H1 (cell line): ENCODE data around the gene YAP1. TPM values are rescaled to one million over a fixed set of nuclear protein-coding genes. Genes with fewer than 3 reads are reported as not detected.

ENCODE experiments used
- CTCF ChIA-PET: fragments of 300-600 bp; sonication (Branson Sonifier 250); formaldehyde crosslinking; loops from one replicate; lab custom pipeline; 2021; ENCODE audit not compliant: partially characterized antibody; lab: Charles Lee
- POLR2A ChIA-PET: fragments of 300-600 bp; sonication (Branson Sonifier 250); formaldehyde crosslinking; loops from one replicate; lab custom pipeline; 2021; ENCODE audit warnings: inconsistent platforms; ENCODE audit not compliant: partially characterized antibody; lab: Charles Lee
- DNase-seq, 2 experiments: peaks; one replicate each; pipeline versions ENCODE4 v3.0.0 to v3.0.0-alpha.2; 2010 to 2022; ENCODE audit warnings: low spot score in 2 of 2, low read depth in 1 of 2, mixed read lengths in 1 of 2
- FAIRE-seq: peaks from 2 replicates; lab custom pipeline; 2011; peaks lifted over from hg19 to GRCh38; lab: Jason Lieb, UNC
- H2AFZ ChIP-seq: 2 replicates; pipeline ENCODE4 v1.8.1; 2012; ENCODE audit warnings: low read length, inconsistent platforms
- H2AK5ac ChIP-seq: 2 replicates; pipeline ENCODE4 v1.6.1; 2013; ENCODE audit warnings: low read depth, low read length
- H2BK120ac ChIP-seq: replicated peaks from 2 replicates; pipeline ENCODE3; 2013; ENCODE audit warnings: low read depth, low read length, inconsistent platforms
- H2BK12ac ChIP-seq: 2 replicates; pipeline ENCODE4 v1.6.1; 2013; ENCODE audit warnings: low read depth, low read length
- H2BK15ac ChIP-seq: 2 replicates; pipeline ENCODE4 v1.6.1; 2013; ENCODE audit warnings: low read length
- H2BK20ac ChIP-seq: 2 replicates; pipeline ENCODE4 v1.6.1; 2013; ENCODE audit warnings: low read length
- H2BK5ac ChIP-seq: 2 replicates; pipeline ENCODE4 v1.6.1; 2013; ENCODE audit warnings: low read depth, low read length
- H3K14ac ChIP-seq: 2 replicates; pipeline ENCODE4 v1.6.1; 2013; ENCODE audit warnings: inconsistent platforms; ENCODE audit not compliant: insufficient read length
- H3K18ac ChIP-seq: 2 replicates; pipeline ENCODE4 v1.6.1; 2013; ENCODE audit warnings: low read length; ENCODE audit errors: extremely low read depth
- H3K23ac ChIP-seq: 2 replicates; pipeline ENCODE4 v1.6.1; 2013; ENCODE audit warnings: inconsistent platforms; ENCODE audit not compliant: insufficient read length
- H3K23me2 ChIP-seq: 2 replicates; pipeline ENCODE4 v1.6.1; 2013; ENCODE audit warnings: low read depth, low read length
- H3K27ac ChIP-seq: 2 replicates; pipeline ENCODE4 v1.6.1; 2011; ENCODE audit warnings: low read depth, low read length, inconsistent platforms
- H3K27me3 ChIP-seq, 4 experiments: replicated peaks in 1 of 4; 1 replicate in 1 of 4; 2 replicates in 3 of 4; pipeline versions ENCODE4 v1.6.1 to v1.8.1; 2011 to 2013; ENCODE audit warnings: low read length in 3 of 4, mild to moderate bottlenecking in 3 of 4, inconsistent platforms in 2 of 4, mixed read lengths in 2 of 4, moderate library complexity in 1 of 4; ENCODE audit not compliant: control insufficient read depth in 3 of 4, insufficient read depth in 3 of 4; ENCODE audit errors: extremely low read depth in 1 of 4
- H3K36me3 ChIP-seq, 4 experiments: 2 replicates each; pipeline versions ENCODE4 v1.6.1 to v1.8.1; 2011 to 2013; ENCODE audit warnings: mild to moderate bottlenecking in 4 of 4, low read length in 3 of 4, moderate library complexity in 2 of 4, control low read depth in 1 of 4, inconsistent platforms in 1 of 4; ENCODE audit not compliant: insufficient read depth in 4 of 4, control insufficient read depth in 2 of 4
- H3K4ac ChIP-seq: replicated peaks from 2 replicates; pipeline ENCODE3; 2013; ENCODE audit warnings: low read length, low read depth, mixed read lengths, inconsistent platforms; ENCODE audit not compliant: insufficient read length
- H3K4me1 ChIP-seq, 4 experiments: replicated peaks in 1 of 4; 1 replicate in 1 of 4; 2 replicates in 3 of 4; pipeline versions ENCODE4 v1.6.1 to v1.8.1; 2011 to 2013; ENCODE audit warnings: low read length in 3 of 4, inconsistent platforms in 2 of 4, mixed read lengths in 1 of 4; ENCODE audit not compliant: insufficient read depth in 4 of 4, control insufficient read depth in 3 of 4
- H3K4me2 ChIP-seq, 2 experiments: 2 replicates each; pipeline versions ENCODE4 v1.6.1 to v1.8.1; 2011 to 2013; ENCODE audit warnings: low read depth in 2 of 2, low read length in 2 of 2, control low read depth in 1 of 2, inconsistent platforms in 1 of 2, mild to moderate bottlenecking in 1 of 2; ENCODE audit not compliant: insufficient read depth in 1 of 2
- H3K4me3 ChIP-seq, 4 experiments: fragments of 200-600, 300-600 bp in 1 of 4; sonication (generic), shearing (Covaris generic), sonication (Bioruptor Twin) in 1 of 4; 2 replicates each; pipeline versions ENCODE4 v1.5.1 to v1.8.1; 2011 to 2016; ENCODE audit warnings: low read length in 4 of 4, low read depth in 3 of 4, control low read depth in 2 of 4, inconsistent platforms in 2 of 4, mild to moderate bottlenecking in 2 of 4, mixed read lengths in 1 of 4, moderate library complexity in 1 of 4; ENCODE audit not compliant: insufficient read depth in 2 of 4; ENCODE audit errors: extremely low read depth in 1 of 4
- H3K56ac ChIP-seq: replicated peaks from 2 replicates; pipeline ENCODE3; 2013; ENCODE audit warnings: low read depth, mild to moderate bottlenecking, mixed read lengths, low read length, inconsistent platforms; ENCODE audit not compliant: insufficient read length
- H3K79me1 ChIP-seq: 2 replicates; pipeline ENCODE4 v1.6.1; 2013; ENCODE audit warnings: low read depth, low read length, control low read depth
- H3K79me2 ChIP-seq, 2 experiments: 2 replicates each; pipeline versions ENCODE4 v1.6.1 to v1.8.1; 2012 to 2013; ENCODE audit warnings: low read length in 2 of 2, mild to moderate bottlenecking in 2 of 2, inconsistent platforms in 1 of 2; ENCODE audit not compliant: insufficient read depth in 2 of 2, control insufficient read depth in 1 of 2
- H3K9ac ChIP-seq, 4 experiments: replicated peaks in 1 of 4; 1 replicate in 1 of 4; 2 replicates in 3 of 4; pipeline versions ENCODE4 v1.6.1 to v1.8.1; 2011 to 2013; ENCODE audit warnings: low read depth in 3 of 4, low read length in 3 of 4, control low read depth in 2 of 4, mild to moderate bottlenecking in 2 of 4, moderate library complexity in 2 of 4, inconsistent platforms in 1 of 4; ENCODE audit errors: extremely low read depth in 1 of 4
- H3K9me3 ChIP-seq, 2 experiments: 2 replicates each; pipeline versions ENCODE4 v1.6.1 to v1.8.1; 2012 to 2013; ENCODE audit warnings: mild to moderate bottlenecking in 2 of 2, moderate library complexity in 2 of 2, control low read depth in 1 of 2, inconsistent platforms in 1 of 2, low read depth in 1 of 2, low read length in 1 of 2, mixed read lengths in 1 of 2; ENCODE audit not compliant: insufficient read depth in 2 of 2
- H4K20me1 ChIP-seq, 2 experiments: replicated peaks in 1 of 2; 2 replicates each; pipeline versions ENCODE3 to v1.8.1; 2011 to 2013; ENCODE audit warnings: inconsistent platforms in 2 of 2, low read length in 2 of 2, mild to moderate bottlenecking in 1 of 2; ENCODE audit not compliant: insufficient read depth in 2 of 2, control insufficient read depth in 1 of 2
- H4K5ac ChIP-seq: 2 replicates; pipeline ENCODE4 v1.6.1; 2013; ENCODE audit warnings: low read length, low read depth, mixed read lengths, inconsistent platforms; ENCODE audit not compliant: insufficient read length
- H4K8ac ChIP-seq: 2 replicates; pipeline ENCODE4 v1.8.0; 2013; ENCODE audit warnings: mild to moderate bottlenecking, moderate library complexity, low read length, inconsistent platforms; ENCODE audit not compliant: insufficient read depth; ENCODE audit errors: extremely low read depth
- H4K91ac ChIP-seq: replicated peaks from 2 replicates; pipeline ENCODE3; 2013; ENCODE audit warnings: low read length, mixed read lengths, inconsistent platforms; ENCODE audit not compliant: insufficient read length
- HDAC2 ChIP-seq, 2 experiments: fragments of 300-600 bp in 1 of 2; sonication (generic) in 1 of 2; IDR thresholded peaks; 2 replicates each; pipeline ENCODE4 v1.6.1; 2011 to 2012; ENCODE audit warnings: low read depth in 2 of 2, low read length in 2 of 2, mild to moderate bottlenecking in 2 of 2, moderate library complexity in 2 of 2, borderline replicate concordance in 1 of 2, inconsistent platforms in 1 of 2
- MAFK ChIP-seq: IDR thresholded peaks from 2 replicates; pipeline ENCODE4 v1.6.1; 2012; ENCODE audit warnings: low read depth, mild to moderate bottlenecking, improper control_type of control experiment, low read length
- WGBS, 2 experiments: shearing (Covaris generic) in 1 of 2; methylation state at CpG; one replicate each; pipeline versions ENCODE4 v1.1.6 to v1.1.7; 2013 to 2015; ENCODE audit warnings: low lambda C conversion rate in 2 of 2, mixed read lengths in 2 of 2, inconsistent platforms in 1 of 2, low coverage in 1 of 2, missing lambda C conversion rate in 1 of 2; ENCODE audit not compliant: insufficient replicate concordance in 2 of 2, insufficient coverage in 1 of 2, insufficient read length in 1 of 2; ENCODE audit errors: extremely low coverage in 1 of 2, missing lambda C conversion rate in 1 of 2; 5-methylcytosine and 5-hydroxymethylcytosine counted together
- polyA plus RNA-seq, 7 experiments: library from polyadenylated mRNA; depleted of rRNA in 3 of 7; stranded (reverse) in 5 of 7; unstranded in 2 of 7; fragments of >200 nt in 5 of 7; fragments of 200-250 nt in 2 of 7; gene quantifications; 1 replicate in 5 of 7; 2 replicates in 1 of 7; 4 replicates in 1 of 7; pipeline versions ENCODE4 v1.2.1 to v1.2.3, GENCODE V29; 2011 to 2013; ENCODE audit warnings: missing spikeins in 2 of 7, mixed read lengths in 2 of 7
- total RNA-seq: library from RNA; stranded (reverse); fragmentation: NEBNext Ultra II Directional; extraction: Animal tissue kit (Norgen Biotek cat#: 25700); gene quantifications from 2 replicates; pipeline ENCODE4 v1.2.1, GENCODE V29; 2021

The YAP1 gene
- total and polyA plus RNA-seq, 2 of the 8 experiments (the other 6 are each of a cell fraction or from before 2014, with no cell fraction given) = 62.0 to 108 TPM

- H4K20me1 ChIP-seq = no peaks in the 10 kb centered on the region
- H3K23ac ChIP-seq = no peak overlapping the region
- no peak overlapping the region for H4K8ac ChIP-seq
- no peak overlapping the region for H3K4ac ChIP-seq
- no peak overlapping the region for H3K56ac ChIP-seq
- ChIA-PET CTCF (interaction anchor here (1.5 kb wide), 1 partner anchor 10 kb away, joined by 9 read pairs; no protein-coding TSS in a partner anchor), POLR2A (no interaction called here)
- no peak for DNase-seq
- H3K4me1 ChIP-seq = peaks cover 3 to 10% (median 5%) of the 10 kb centered on the region in 4 experiments; a peak in 6 of 7 replicates
- H3K18ac ChIP-seq = no peak overlapping the region
- no peaks in the 10 kb centered on the region for H3K79me1 ChIP-seq
- no peaks in the 10 kb centered on the region for H3K36me3 ChIP-seq
- no peak overlapping the region for H2BK120ac ChIP-seq
- no peak for FAIRE-seq
- H3K4me2 ChIP-seq = no peak overlapping the region
- H3K9ac ChIP-seq = no peak overlapping the region
- TF ChIP-seq MAFK = no peak
- TF ChIP-seq HDAC2 (IDR thresholded peaks at IDR 0.05; ENCODE audit: borderline replicate concordance in 1 of 2, low read depth in 2 of 2, low read length in 2 of 2) = no peak
- H3K27ac ChIP-seq = no peak overlapping the region
- no peak overlapping the region; the same call in 1 of the 2 replicates for H2BK12ac ChIP-seq
- H3K14ac ChIP-seq = no peak overlapping the region
- H2BK5ac ChIP-seq = no peak overlapping the region
- H3K9me3 ChIP-seq = no peaks in the 10 kb centered on the region
- H3K27me3 ChIP-seq = no peaks in the 10 kb centered on the region
- H4K5ac ChIP-seq = no peak overlapping the region
- H2AK5ac ChIP-seq = no peak overlapping the region
- H3K4me3 ChIP-seq = no peak overlapping the region
- H3K23me2 ChIP-seq = peaks cover 6% of the 10 kb centered on the region; the same call in 1 of the 2 replicates
- H4K91ac ChIP-seq = no peak overlapping the region
- 95% methylated on average over 3 of the region's 3 CpGs; no CpG with 5 or more reads in 1 of the 2 experiments for WGBS, 2 experiments
- H2BK20ac ChIP-seq = no peak overlapping the region
- no peak overlapping the region for H2BK15ac ChIP-seq
- H3K79me2 ChIP-seq = no peaks in the 10 kb centered on the region
- no peak overlapping the region for H2AFZ ChIP-seq
Observed at GRCh38 chr11:102263379-102264003, 153.2 kb downstream of the YAP1 start.
